Effector memory CD8-positive, alpha-beta T cell (primary cell): Measurements from ENCODE around the gene CRELD1.
A peak's percentile ranks its signal among the peaks of the same experiment; 100 is the strongest.

Source experiments
- ATAC-seq: fragments of 150-1000 bp; cut with Tn5 transposase; replicated peaks from 2 replicates; pipeline ENCODE4 v1.10.0; 2021; ENCODE audit warnings: mild to moderate bottlenecking, moderate library complexity
- DNase-seq, 3 experiments: peaks; one replicate each; pipeline ENCODE4 v3.0.0; 2021
- H3K27ac Mint-ChIP-seq, 2 donors: one replicate each; pipeline ENCODE4 v1.8.0; 2022; ENCODE audit warnings: mild to moderate bottlenecking in 2 of 2, mixed read lengths in 2 of 2, moderate library complexity in 2 of 2
- H3K27me3 Mint-ChIP-seq, 2 donors: one replicate each; pipeline ENCODE4 v1.8.0; 2022; ENCODE audit warnings: mixed read lengths in 2 of 2
- H3K36me3 Mint-ChIP-seq: one replicate; pipeline ENCODE4 v1.8.0; 2022; ENCODE audit warnings: mild to moderate bottlenecking, moderate library complexity, mixed read lengths; ENCODE audit not compliant: insufficient read depth
- H3K4me1 Mint-ChIP-seq, 2 donors: one replicate each; pipeline ENCODE4 v1.8.0; 2022; ENCODE audit warnings: low read depth in 2 of 2, mixed read lengths in 2 of 2
- H3K4me3 Mint-ChIP-seq, 2 donors: one replicate each; pipeline ENCODE4 v1.8.0; 2022; ENCODE audit warnings: mild to moderate bottlenecking in 2 of 2, mixed read lengths in 2 of 2, moderate library complexity in 2 of 2
- H3K9me3 Mint-ChIP-seq, 2 donors: one replicate each; pipeline ENCODE4 v1.8.0; 2022; ENCODE audit warnings: mixed read lengths in 2 of 2

CRELD1 gene

DNA sequence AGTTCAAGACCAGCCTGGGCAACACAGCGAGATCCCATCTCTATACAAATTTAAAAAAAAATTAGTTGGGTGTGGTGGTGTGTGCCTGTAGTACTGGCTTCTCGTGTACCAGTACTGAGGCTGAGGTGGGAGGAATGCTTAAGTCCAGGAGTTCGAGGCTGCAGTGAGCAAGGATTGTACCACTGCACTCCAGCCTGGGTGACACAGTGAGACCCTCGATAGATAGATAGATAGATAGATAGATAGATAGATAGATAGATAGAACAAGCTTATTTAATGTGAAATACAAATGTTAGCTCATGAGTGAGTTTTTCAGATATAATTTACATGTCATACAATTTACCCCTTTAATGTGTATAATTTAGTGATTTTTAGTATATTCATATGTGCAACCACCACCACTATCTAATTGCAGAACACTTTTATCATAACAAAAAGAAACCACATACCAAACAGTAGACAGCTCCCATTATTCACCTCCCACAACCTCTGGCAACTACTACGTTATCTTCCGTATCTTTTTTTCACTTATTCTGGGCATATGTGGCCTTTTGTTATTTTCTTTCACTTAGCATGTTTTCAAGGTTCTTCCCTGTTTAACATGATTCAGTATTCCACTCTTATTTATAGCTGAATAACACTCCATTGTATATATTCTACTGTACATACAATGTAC, 31.7 kb downstream of the CRELD1 start:
- H3K4me1 Mint-ChIP-seq, result no peaks in the 10 kb centered on the region
- no peak for DNase-seq
- H3K4me3 Mint-ChIP-seq, result no peak overlapping the region
- peaks cover 63% of the 10 kb centered on the region for H3K36me3 Mint-ChIP-seq
- H3K27me3 Mint-ChIP-seq, result no peaks in the 10 kb centered on the region
- H3K27ac Mint-ChIP-seq, result no peak overlapping the region
- H3K9me3 Mint-ChIP-seq, result no peaks in the 10 kb centered on the region
- no peak for ATAC-seq

DNA sequence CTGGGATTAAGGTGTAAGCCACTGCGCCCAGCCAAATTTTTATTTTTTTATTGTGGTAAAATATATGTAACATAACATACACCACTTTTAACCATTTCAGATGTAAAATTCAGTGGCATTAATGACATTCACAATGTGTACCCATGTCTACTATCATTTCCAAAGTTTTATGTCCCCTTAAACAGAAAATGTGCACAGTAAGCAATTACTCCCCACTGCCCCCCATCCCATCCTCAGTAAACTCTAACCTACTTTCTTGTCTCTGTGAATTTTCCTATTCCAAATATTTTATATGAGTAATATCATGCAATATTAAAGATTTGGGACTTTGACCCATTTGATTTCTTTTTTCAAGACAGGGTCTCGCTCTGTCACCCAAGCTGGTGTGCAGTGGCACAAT, 33.2 kb downstream of the CRELD1 start:
- Mint-ChIP-seq H3K27me3 (no peaks in the 10 kb centered on the region), H3K27ac (no peak overlapping the region), H3K4me1 (no peaks in the 10 kb centered on the region), H3K9me3 (no peaks in the 10 kb centered on the region), H3K4me3 (no peak overlapping the region), H3K36me3 (peaks cover 65% of the 10 kb centered on the region)
- DNase-seq (no peak), ATAC-seq (no peak)

DNA sequence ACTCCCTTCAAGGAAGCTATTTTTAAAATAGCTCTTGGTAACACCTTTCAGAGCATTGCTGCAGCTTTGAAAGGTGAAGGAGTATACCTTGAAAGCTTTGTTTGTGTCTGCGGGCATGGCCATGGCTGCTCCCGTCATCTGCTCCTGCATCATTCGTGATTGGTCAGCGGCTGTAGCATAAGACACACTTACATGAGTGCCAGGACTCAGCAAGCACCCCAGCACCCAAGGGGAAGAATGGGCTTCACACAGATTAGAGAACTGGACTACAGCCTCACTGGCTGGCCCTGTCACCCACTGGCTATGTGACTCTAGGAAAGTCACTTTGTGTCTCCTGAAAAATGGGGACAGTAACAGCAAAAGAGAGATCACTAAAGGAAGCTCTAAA, 36.0 kb downstream of the CRELD1 start:
- no peaks in the 10 kb centered on the region for H3K27me3 Mint-ChIP-seq
- ATAC-seq (no peak), DNase-seq (no peak)
- H3K4me1 Mint-ChIP-seq, result no peaks in the 10 kb centered on the region
- H3K9me3 Mint-ChIP-seq, result no peaks in the 10 kb centered on the region
- H3K36me3 Mint-ChIP-seq, result peaks cover 87% of the 10 kb centered on the region
- H3K27ac Mint-ChIP-seq, result no peak overlapping the region
- no peak overlapping the region for H3K4me3 Mint-ChIP-seq

DNA sequence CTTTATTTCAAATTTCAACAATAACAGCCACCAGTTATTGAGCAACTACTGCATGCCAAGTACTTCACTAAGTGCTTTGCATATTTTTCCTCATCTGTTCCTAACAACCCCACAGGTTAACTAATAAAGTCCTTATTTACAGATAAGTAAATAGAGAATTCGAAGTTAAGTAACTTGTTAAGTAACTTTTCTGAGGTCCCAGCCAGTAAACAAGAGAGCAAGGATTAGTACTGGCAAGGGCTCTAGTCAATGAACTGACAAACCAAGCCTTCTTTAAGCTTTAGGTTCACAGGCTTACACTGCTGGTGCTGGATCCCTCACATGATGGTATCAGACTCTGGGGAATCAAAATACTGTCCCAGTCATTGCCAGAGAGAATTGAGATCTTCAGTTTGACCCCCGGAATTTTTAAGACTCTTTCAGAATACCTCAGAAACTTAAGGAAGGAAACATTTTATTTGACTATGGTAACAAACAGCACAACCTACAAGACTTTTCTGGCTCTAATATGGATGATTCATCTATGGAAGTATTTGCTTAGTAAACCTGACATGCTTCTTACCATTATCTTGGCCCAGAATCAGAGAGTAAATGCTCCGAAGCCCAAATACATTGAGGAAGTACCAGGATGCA, 36.5 kb downstream of the CRELD1 start:
- Mint-ChIP-seq H3K27me3 (no peaks in the 10 kb centered on the region), H3K9me3 (no peaks in the 10 kb centered on the region), H3K36me3 (peaks cover 89% of the 10 kb centered on the region), H3K4me1 (no peaks in the 10 kb centered on the region), H3K4me3 (no peak overlapping the region), H3K27ac (no peak overlapping the region)
- DNase-seq (no peak), ATAC-seq (no peak)

DNA sequence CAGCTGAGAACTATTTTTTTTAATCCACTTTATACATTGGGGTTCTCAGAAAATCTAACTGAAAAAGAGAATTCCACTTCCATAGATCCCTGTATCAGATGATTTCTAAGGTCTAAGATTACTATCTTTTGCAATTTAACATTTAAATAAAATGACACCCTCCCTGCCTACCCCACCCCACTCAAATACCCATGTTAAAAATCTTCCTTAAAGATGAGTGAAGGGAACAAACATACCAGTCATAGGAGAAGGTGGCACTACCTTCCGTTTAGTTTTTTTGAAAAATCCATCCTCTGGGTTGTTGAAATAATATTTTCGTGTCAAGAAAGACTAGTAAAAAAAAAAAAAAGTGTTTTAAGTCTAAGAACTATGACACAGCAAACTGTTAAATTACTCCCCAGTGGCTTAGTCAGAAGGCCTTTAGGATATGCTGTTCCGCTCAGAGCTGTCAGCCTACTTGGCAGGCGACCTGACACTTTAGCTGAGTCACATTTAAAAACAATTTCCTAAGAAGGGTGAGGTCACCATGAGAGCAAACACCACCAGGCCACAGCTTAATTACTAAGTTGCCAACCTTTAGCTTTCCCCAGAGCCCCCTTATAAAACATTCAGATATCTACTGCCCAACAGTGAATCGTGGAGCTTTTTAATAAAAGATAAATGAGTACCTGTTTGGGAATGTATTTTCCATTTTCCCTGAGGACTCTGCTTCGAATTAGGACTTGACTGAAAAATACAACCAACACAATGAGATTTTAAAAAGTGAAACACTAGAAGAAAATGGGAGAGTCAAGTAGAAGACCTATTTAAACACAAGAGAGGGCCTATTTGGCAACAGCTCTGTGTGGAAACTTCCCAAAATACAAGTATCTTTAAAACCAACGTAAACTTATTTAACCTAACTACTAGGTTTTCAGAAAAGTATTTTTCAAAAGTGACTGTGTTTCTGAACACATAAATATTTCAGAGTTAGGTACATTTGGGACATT, 43.4 kb downstream of the CRELD1 start:
- DNase-seq, result no peak
- no peaks in the 10 kb centered on the region for H3K27me3 Mint-ChIP-seq
- H3K36me3 Mint-ChIP-seq, result peaks cover 90% of the 10 kb centered on the region
- no peak overlapping the region for H3K4me3 Mint-ChIP-seq
- no peaks in the 10 kb centered on the region for H3K9me3 Mint-ChIP-seq
- no peak overlapping the region for H3K27ac Mint-ChIP-seq
- no peak for ATAC-seq
- peaks cover 8 to 15% of the 10 kb centered on the region in 2 donors for H3K4me1 Mint-ChIP-seq

DNA sequence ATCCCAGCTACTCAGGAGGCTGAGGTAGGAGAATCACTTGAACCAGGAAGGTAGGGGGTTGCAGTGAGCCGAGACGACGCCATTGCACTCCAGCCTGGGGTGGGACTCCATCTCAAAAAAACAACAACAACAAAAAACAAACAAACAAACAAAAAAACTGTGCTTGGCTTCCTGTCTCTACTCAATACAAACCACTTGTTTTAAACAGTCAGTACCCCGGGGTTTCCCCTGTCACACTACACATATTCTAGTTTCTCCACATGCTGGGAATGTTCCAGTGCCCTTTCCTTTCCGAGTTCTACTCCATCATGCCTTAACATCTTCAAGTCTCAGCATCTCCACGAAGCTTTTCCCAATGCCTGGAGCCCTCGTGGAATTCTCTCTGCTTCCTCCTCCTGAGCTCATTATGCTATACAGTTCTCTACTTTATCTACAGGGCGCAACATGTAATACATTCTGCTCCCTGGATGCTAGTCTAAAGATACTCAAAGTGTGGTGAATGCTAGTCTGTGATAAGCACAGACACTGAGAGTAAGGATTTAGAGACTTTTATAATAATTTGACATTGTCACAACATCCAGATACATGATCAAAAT, 45.2 kb downstream of the CRELD1 start:
- no peaks in the 10 kb centered on the region for H3K27me3 Mint-ChIP-seq
- ATAC-seq (no peak), DNase-seq (no peak)
- no peak overlapping the region for H3K4me3 Mint-ChIP-seq
- H3K36me3 Mint-ChIP-seq, result peaks cover 79% of the 10 kb centered on the region
- peaks cover 8 to 21% of the 10 kb centered on the region in 2 donors for H3K4me1 Mint-ChIP-seq
- no peaks in the 10 kb centered on the region for H3K9me3 Mint-ChIP-seq
- H3K27ac Mint-ChIP-seq, result peak overlapping the region; percentile 6 to 63

DNA sequence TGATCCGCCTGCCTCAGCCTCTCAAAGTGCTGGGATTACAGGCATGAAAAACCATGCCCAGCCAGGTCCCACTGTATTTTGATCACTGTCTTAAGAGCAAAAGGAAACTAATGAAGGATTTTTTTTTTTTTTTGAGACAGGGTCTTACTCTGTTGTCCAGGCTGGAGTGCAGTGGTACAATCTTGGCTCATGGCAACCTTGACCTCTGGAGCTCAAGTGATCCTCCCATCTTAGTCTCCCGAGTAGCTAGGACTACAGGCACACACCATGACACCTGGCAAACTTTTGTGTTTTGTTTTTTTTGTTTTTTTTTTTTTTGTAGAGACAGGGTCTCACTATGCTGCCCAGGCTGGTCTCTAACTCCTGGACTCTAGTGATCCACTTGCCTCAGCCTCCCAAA, 46.6 kb downstream of the CRELD1 start:
- Mint-ChIP-seq H3K27ac (peak overlapping the region in 1 of 2 donors; percentile 22), H3K36me3 (peaks cover 68% of the 10 kb centered on the region), H3K9me3 (no peaks in the 10 kb centered on the region), H3K4me1 (peaks cover 8 to 29% of the 10 kb centered on the region in 2 donors), H3K27me3 (no peaks in the 10 kb centered on the region), H3K4me3 (no peak overlapping the region)
- ATAC-seq (no peak), DNase-seq (no peak)

DNA sequence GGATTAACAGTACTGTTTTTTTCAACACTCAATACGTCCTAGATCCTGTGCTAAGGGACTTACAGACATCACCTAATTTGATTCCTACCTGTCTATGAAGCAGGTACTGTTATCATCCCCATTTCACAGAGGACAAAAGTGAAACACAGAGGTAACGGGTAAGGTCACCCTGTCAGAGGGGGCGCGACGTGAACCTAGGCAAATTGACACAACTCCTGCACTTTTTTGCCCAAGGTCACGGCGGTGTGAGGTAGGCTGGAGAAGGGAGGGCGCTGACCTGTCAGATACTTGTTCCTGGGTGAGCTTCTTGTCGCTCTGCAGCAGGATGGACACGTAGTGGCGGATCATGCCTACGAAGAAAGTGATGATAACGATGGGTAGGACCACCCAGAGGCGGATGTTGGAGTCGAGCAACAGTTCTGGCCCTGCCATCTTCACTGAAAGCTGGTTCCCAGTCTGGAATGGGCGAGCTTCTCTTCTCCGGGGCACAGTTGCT, 52.6 kb downstream of the CRELD1 start:
- Mint-ChIP-seq H3K4me3 (peak overlapping the region; percentile 98 to 99), H3K36me3 (peaks cover 36% of the 10 kb centered on the region), H3K27ac (peak overlapping the region; percentile 99 to 100), H3K9me3 (no peaks in the 10 kb centered on the region), H3K27me3 (no peaks in the 10 kb centered on the region), H3K4me1 (peaks cover 9 to 22% of the 10 kb centered on the region in 2 donors)
- DNase-seq, result no peak
- ATAC-seq, result peak; percentile 53

DNA sequence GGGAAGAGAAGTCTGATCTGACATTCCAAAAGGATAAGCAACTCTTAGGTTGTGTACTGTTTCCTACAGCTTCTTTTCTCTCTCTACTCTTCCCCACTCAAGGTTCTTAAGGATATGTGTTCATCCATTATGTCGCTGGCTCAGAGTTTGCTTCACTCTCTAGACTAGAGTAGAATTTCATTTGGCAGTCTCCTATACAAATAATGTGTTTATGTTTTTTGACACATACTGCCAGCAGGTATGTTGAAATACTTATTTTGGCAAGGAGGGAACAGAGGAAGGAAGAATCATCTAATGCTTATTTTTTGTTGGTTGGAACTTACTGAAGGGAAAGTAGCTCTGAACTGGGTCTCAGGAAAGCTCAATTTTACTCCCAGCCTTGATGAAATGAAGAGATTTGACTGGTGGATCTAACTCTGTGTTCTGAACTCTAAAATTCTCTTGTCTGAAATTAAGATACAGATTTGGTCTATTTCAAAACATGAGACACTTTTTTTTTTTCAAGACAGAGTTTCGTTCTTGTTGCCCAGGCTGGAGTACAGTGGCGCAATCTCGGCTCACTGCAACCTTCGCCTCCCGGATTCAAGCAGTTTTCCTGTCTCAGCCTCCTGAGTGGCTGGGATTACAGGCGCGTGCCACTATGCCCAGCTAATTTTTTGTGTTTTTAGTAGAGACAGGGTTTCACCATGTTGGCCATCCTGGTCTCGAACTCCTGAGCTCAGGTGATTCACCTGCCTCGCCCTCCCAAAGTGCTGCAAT, 60.6 kb downstream of the CRELD1 start:
- Mint-ChIP-seq H3K9me3 (no peaks in the 10 kb centered on the region), H3K36me3 (peaks cover 5% of the 10 kb centered on the region), H3K27ac (peak overlapping the region in 1 of 2 donors; percentile 55)

More for the DNA sequence above, 60.6 kb downstream of the CRELD1 start:
- Mint-ChIP-seq H3K27me3 (no peaks in the 10 kb centered on the region), H3K4me3 (no peak overlapping the region), H3K4me1 (no peaks in the 10 kb centered on the region)
- ATAC-seq, result no peak
- DNase-seq, result no peak
